GM21390 (cell line): ENCODE data around the gene FASTK.

Source experiments
- ATAC-seq: cut with Tn5 transposase; IDR thresholded peaks from one replicate; pipeline ENCODE4 v1.9.1; 2021; ENCODE audit not compliant: unreplicated experiment

The FASTK gene

DNA sequence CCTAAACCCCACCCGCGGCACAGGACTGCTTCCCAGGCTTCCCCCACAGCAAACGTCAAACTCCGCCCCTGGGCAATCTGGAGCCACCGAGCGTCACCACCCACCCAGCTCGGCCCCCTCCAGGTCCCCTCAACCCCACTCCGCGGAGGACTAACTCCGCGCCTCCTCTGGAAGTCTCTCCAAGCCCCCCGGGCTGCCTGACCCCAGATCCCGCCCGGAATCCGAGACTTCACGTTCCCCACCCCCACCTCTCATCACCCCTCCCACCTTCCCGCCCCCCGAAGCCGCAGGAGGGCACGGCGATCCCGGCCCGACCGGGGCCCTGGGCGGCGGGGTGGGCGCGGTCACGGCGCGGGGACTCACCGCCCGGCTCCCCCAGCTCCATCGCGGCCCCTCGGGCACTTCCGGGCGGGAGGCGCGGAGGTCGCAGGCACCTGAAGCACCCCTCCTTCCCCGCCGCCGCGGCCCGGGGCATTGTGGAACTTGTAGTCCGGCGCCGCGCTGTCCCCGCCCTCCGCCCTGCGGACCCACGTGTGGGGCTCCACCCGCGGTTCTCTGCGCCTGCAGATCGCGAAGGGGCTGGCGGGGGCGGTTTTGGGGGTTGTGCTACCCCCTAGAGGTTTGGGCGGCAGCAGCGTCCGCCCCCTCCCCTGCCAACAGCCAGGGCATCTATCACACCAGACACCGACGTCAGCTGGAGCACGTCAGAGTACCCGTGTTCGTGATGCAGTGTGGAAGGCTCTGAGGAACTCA is 2.6 kb upstream of the FASTK start, which contains the start of gene TMUB1:
Gene TMUB1 (minus strand): TSS at position 423 of the 753 bp plus-strand sequence. CDS start 930 bp downstream, outside the sequence.
- ATAC-seq, result peak; percentile 51

- no peak for ATAC-seq
Observed at GRCh38 chr7:151082141-151083070, 1.8 kb upstream of the FASTK start.

- peak; percentile 0 for ATAC-seq
Observed at GRCh38 chr7:151081170-151082101, 827 bp upstream of the FASTK start.

DNA sequence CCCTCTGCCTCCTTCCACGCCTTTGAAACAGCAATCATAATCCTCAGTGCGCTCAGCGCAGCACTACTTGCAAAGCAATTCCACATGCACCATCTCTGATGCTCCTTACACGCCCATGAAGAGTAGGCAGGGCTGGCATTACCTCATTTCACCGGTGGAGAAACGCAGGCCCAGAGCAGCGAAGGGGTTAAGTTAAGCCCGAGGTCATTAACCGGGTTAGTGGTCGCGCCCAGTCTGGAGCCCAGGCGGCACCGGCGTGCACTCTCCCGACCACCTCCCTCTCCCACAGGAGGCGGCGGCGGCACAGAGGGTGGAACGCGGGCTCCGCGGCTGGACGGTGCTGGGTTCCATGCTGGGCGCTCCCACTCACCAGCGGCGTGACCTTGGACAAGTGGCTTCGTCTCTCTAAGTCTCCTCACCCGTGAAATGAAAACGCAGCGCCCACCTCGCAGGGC is 515 bp downstream of the FASTK start:
- peak; percentile 1 for ATAC-seq

- no peak for ATAC-seq
Observed at GRCh38 chr7:151079199-151079910, 1.3 kb downstream of the FASTK start.

GRCh38 chr7:151078233-151079040 is 2.2 kb downstream of the FASTK start:
- no peak for ATAC-seq

DNA sequence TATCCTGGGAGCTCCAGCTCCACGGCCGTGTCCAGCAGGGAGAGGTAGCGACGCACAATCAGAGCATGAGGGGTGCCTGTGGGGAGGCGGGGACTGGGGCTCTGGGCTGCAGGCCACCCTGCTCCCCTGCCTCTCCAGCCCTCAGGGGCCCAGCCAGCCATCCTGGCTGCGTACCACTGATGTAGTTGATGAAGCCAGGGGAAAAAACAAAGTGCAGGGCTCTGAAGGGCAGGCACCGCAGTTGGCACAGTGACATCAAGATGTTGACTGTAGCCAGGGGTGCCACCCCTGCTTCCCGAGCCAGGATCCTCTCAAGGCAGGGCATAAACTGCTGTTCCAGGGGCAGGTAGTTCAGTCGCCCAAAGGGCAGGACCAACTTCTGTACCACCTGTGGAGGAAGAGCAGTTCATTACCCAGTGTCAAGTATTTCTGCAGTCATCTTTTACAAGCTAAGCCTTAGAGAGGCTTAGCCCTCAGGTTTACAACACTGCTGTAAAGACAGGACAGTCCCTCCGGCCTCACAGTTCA is 2.8 kb downstream of the FASTK start:
- no peak for ATAC-seq

GRCh38 chr7:151076863-151077704 is 3.5 kb downstream of the FASTK start:
- ATAC-seq, result no peak

DNA sequence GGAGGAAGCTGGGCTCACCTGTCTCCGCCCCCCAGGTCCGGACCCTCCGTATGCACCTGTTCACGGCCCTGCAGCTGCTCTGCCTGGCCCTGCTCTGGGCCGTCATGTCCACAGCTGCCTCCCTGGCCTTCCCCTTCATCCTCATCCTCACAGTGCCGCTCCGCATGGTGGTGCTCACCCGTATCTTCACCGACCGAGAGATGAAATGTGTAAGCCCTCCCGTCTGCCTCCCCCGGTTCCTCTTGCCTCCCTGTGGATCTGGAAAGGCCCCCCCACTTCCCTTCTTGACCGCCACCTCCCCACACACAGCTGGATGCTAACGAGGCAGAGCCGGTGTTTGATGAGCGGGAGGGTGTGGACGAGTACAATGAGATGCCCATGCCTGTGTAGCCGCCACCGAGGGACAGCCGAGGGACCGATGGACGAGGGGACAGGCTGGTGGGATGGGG is 4.6 kb downstream of the FASTK start:
- no peak for ATAC-seq

DNA sequence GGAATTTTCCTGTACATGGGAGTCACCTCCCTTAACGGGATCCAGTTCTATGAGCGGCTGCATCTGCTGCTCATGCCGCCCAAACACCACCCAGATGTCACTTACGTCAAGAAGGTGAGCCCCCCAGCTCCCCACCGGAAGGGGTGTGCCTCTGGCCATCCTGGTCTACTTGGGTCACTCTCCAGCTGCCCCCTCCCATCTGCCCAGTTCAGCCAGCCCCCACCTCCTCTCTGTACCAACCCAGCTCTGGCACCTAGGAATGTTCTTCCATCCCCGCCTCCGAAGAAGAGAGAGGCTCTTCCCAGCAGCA is 5.0 kb downstream of the FASTK start:
- ATAC-seq, result no peak

- no peak for ATAC-seq
Observed at GRCh38 chr7:151074817-151075661, 5.6 kb downstream of the FASTK start.

DNA sequence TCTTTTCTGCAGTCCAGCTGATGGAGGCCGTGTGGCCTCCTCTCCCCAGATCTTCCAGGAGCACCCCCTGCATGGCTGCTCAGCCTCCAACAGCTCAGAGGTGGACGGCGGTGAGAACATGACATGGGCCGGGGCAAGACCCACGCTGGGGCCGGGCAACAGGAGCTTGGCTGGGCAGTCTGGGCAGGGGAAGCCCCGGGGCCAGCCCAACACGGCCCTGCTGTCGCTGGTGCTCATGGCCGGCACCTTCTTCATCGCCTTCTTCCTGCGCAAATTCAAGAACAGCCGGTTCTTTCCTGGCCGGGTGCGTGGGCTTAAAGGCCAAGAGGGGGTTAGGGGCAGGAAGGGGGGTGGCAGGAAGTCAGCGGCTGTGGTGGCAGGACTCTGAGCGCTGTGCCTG is 6.6 kb downstream of the FASTK start:
- ATAC-seq, result no peak

- no peak for ATAC-seq
Observed at GRCh38 chr7:151071032-151071866, 9.4 kb downstream of the FASTK start.

DNA sequence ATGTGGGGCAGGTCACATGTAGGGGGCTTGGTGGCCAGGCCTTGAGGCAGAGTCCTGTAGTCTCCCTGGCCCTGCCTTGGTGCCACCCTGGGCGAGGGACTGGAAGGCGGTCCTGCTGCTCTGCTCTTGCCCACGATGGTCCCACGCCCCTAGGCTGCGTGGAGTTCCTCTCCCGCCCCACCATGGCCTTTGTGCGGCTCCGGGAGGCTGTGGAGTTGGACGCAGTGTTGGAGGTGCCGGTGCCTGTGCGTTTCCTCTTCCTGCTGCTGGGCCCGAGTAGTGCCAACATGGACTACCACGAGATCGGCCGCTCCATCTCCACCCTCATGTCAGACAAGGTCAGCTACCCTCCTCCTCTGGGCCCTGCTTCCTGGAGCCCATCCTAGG is 10.0 kb downstream of the FASTK start:
- no peak for ATAC-seq

DNA sequence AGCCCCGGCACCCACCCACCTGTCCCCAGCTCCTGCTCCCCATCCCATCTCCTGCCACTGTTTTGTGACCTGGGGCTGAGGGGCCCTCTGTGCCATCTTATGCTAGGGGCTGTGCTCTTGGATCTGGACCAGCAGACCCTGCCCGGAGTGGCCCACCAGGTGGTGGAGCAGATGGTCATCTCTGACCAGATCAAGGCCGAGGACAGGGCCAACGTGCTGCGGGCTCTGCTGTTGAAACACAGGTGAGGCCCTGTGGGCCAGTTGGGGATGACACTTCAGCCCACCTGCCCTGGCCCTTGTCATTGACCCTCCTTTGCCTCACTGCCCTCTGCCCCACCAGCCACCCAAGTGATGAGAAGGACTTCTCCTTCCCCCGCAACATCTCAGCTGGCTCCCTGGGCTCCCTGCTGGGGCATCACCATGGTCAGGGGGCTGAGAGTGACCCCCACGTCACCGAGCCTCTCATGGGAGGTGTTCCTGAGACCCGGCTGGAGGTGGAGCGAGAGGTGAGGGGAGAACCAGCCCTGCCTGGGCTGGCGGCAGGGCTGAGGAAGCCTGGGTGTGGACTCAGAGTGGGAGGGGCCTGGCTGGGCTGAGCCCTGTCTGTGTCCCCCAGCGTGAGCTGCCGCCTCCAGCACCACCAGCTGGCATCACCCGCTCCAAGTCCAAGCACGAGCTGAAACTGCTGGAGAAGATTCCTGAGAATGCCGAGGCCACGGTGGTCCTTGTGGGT is 10.6 kb downstream of the FASTK start:
- ATAC-seq, result no peak
